Kidney (tissue), 14 donors: Measurements from ENCODE around the gene XRRA1. TPM values are rescaled to one million over a fixed set of nuclear protein-coding genes. Genes with fewer than 3 reads are reported as not detected.

Experiments
- DNase-seq, 5 donors: peaks; one replicate each; pipeline ENCODE4 v3.0.0-alpha.2; 2013 to 2020
- FAIRE-seq: peaks from 2 replicates; lab custom pipeline; 2012; peaks lifted over from hg19 to GRCh38; lab: Jason Lieb, UNC
- H3K27ac ChIP-seq, 2 donors: one replicate each; pipeline ENCODE4 v1.7.0; 2013; ENCODE audit warnings: low read depth in 2 of 2, low read length in 2 of 2, inconsistent platforms in 1 of 2
- H3K27me3 ChIP-seq: one replicate; pipeline ENCODE4 v1.7.1; 2013; ENCODE audit warnings: low read length, inconsistent platforms; ENCODE audit not compliant: control insufficient read depth, insufficient read depth
- H3K36me3 ChIP-seq, 3 donors: one replicate each; pipeline versions ENCODE4 v1.7.0 to v1.7.1; 2013; ENCODE audit warnings: low read length in 3 of 3, control low read depth in 1 of 3, inconsistent platforms in 1 of 3; ENCODE audit not compliant: insufficient read depth in 3 of 3, control insufficient read depth in 2 of 3
- H3K4me1 ChIP-seq, 3 donors: one replicate each; pipeline versions ENCODE4 v1.7.0 to v1.7.1; 2013; ENCODE audit warnings: low read length in 3 of 3, inconsistent platforms in 1 of 3, low read depth in 1 of 3; ENCODE audit not compliant: control insufficient read depth in 2 of 3, insufficient read depth in 2 of 3
- H3K4me3 ChIP-seq, 3 donors: one replicate each; pipeline versions ENCODE4 v1.7.0 to v1.8.1; 2013; ENCODE audit warnings: low read length in 3 of 3, control low read depth in 1 of 3, inconsistent platforms in 1 of 3
- H3K9ac ChIP-seq, 3 donors: one replicate each; pipeline versions ENCODE4 v1.7.0 to v1.7.1; 2013; ENCODE audit warnings: low read length in 3 of 3, control low read depth in 1 of 3, inconsistent platforms in 1 of 3
- H3K9me3 ChIP-seq, 3 donors: one replicate each; pipeline versions ENCODE4 v1.7.0 to v1.7.1; 2013; ENCODE audit warnings: low read length in 3 of 3, control low read depth in 1 of 3, inconsistent platforms in 1 of 3; ENCODE audit not compliant: control insufficient read depth in 2 of 3, insufficient read depth in 1 of 3
- CTCF ChIP-seq: IDR thresholded peaks from 3 replicates; pipeline ENCODE4 v1.5.1; 2012; ENCODE audit warnings: mild to moderate bottlenecking, moderate library complexity, borderline replicate concordance; ENCODE audit not compliant: insufficient read depth; ENCODE audit errors: extremely low read depth
- intact Hi-C: fragments of 100-400 bp; cut with DNase I; formaldehyde crosslinking; loops from one replicate; pipeline ENCODE4 v1.11.1; 2022
- polyA plus RNA-seq: library from polyadenylated mRNA; stranded (reverse); fragments of 350-450 nt; fragmentation: Illumina TruSeq; extraction: RNeasy Lipid Tissue Mini Kit (QIAGEN cat#74804); gene quantifications from one replicate; pipeline ENCODE4 v1.2.3, GENCODE V29; 2014; ENCODE audit warnings: low read depth, low replicate concordance; ENCODE audit not compliant: insufficient read depth
- total RNA-seq: library from RNA; stranded (reverse); fragmentation: NEBNext Ultra II Directional; extraction: Animal tissue kit (Norgen Biotek cat#: 25700); gene quantifications from one replicate; pipeline ENCODE4 v1.2.1, GENCODE V29; 2021
- donor health status: control.
- donor health status: control.
- donor health status: control.
- donor health status: control.
- donor health status: control.
- donor health status: DM: yes; HTN: yes; CAD: no.
- donor health status: Normal renal cell carcinoma (clear cell type).

The XRRA1 gene
- total and polyA plus RNA-seq, 2 donors from 2014 or later: 2.6 to 14.6 TPM

GRCh38 chr11:74984070-74984469 is 35.2 kb upstream of the XRRA1 start:
- TF ChIP-seq CTCF: no peak
- Histone ChIP-seq H3K4me1 (peaks cover 0 to 3% (median 0%) of the 10 kb centered on the region in 3 donors), H3K9ac (no peak overlapping the region), H3K27ac (no peak overlapping the region), H3K36me3 (peaks cover 0 to 10% (median 4%) of the 10 kb centered on the region in 3 donors), H3K9me3 (no peaks in the 10 kb centered on the region), H3K27me3 (no peaks in the 10 kb centered on the region), H3K4me3 (no peak overlapping the region)
- intact Hi-C loops: no loop called here
- DNase-seq: no peak
- no peak for FAIRE-seq

GRCh38 chr11:74981888-74982287 is 33.0 kb upstream of the XRRA1 start:
- H3K9ac ChIP-seq: no peak overlapping the region
- no peak for FAIRE-seq

GRCh38 chr11:74980634-74981033 is 31.7 kb upstream of the XRRA1 start:
- H3K27ac ChIP-seq: no peak overlapping the region
- intact Hi-C loops: no loop called here
- TF ChIP-seq CTCF: no peak
- H3K4me1 ChIP-seq: no peaks in the 10 kb centered on the region
- H3K9ac ChIP-seq: no peak overlapping the region
- no peaks in the 10 kb centered on the region for H3K27me3 ChIP-seq
- no peak overlapping the region for H3K4me3 ChIP-seq
- H3K36me3 ChIP-seq: peaks cover 4 to 24% (median 6%) of the 10 kb centered on the region in 3 donors
- no peak for DNase-seq
- no peaks in the 10 kb centered on the region for H3K9me3 ChIP-seq
- no peak for FAIRE-seq

More at GRCh38 chr11:74981888-74982287, 33.0 kb upstream of the XRRA1 start:
- no peaks in the 10 kb centered on the region for H3K4me1 ChIP-seq
- H3K27ac ChIP-seq: no peak overlapping the region
- no peaks in the 10 kb centered on the region for H3K27me3 ChIP-seq
- no peaks in the 10 kb centered on the region for H3K9me3 ChIP-seq
- no peak for DNase-seq
- H3K4me3 ChIP-seq: no peak overlapping the region
- TF ChIP-seq CTCF: no peak
- peaks cover 0 to 19% (median 4%) of the 10 kb centered on the region in 3 donors for H3K36me3 ChIP-seq
- intact Hi-C loops: no loop called here

- Histone ChIP-seq H3K4me1 (no peaks in the 10 kb centered on the region), H3K9me3 (no peaks in the 10 kb centered on the region), H3K27ac (no peak overlapping the region), H3K9ac (no peak overlapping the region), H3K36me3 (peaks cover 6 to 37% (median 16%) of the 10 kb centered on the region in 3 donors), H3K27me3 (no peaks in the 10 kb centered on the region), H3K4me3 (no peak overlapping the region)
- intact Hi-C loops: no loop called here
- FAIRE-seq (no peak), DNase-seq (no peak)
- no peak for TF ChIP-seq CTCF
These were observed 29.1 kb upstream of the XRRA1 start for GRCh38 chr11:74978041-74978440.
